Medulla oblongata (tissue), 1 donor: ENCODE results near the gene CCND2.

Experiments used
- DNase-seq: peaks from one replicate; pipeline ENCODE4 v3.0.0-alpha.2; 2015; ENCODE audit errors: extremely low spot score

Gene CCND2

DNA sequence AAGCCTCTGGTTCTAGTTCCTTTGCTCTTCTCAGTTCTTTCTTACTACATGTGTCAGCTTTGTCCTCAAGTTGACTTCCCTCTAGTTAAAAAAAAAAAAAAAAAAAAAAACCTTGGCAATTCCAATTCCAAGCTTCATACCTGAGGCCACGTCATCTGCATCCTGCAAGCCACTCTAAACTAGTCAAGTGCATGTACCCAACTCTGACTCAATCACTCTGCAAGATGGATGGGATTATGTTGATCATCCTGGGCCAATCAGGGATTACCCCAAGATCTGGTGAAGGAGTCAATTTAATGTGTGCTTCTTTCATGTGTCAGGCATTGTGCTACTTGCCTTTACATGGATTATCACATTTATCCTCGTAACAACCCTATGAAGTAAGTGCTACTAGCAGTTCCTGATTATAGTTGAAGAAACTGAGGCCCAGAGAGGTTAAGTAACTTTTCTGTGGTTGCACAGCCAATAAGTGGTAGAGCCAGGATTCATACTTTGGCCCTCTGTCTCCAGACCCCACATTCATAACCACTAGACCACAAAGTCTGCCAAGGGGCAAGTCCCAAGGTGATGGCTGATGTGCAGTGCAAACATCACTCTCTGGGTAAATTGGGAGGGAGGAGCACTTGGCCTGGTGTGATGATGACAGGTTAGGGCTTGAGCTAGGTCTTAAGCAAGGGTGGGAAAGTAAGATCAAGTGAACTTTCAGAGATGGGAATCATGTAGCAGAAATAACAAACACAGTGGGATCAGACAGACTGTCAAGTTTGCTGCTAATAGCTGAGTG is 17.3 kb upstream of the CCND2 start:
- DNase-seq: no peak

DNA sequence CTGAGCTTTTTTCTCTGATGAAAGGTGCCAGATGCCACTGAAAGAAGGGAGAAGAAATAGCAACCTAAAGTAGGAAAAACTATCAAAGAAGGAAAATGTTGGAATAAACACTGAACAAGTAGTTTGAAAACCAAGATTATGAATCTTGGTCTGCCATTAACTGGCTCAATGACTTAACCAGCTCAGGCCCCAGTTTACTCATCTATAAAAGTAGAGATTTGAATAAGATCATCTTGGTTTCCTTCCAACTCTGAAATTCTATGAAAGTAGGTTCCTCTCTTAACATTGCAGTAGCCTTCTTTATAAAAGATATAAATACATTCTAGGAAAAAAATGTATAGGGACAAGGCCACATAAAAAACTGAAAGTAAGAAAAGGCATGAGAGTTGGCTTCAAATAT is 16.1 kb upstream of the CCND2 start:
- DNase-seq: no peak

DNA sequence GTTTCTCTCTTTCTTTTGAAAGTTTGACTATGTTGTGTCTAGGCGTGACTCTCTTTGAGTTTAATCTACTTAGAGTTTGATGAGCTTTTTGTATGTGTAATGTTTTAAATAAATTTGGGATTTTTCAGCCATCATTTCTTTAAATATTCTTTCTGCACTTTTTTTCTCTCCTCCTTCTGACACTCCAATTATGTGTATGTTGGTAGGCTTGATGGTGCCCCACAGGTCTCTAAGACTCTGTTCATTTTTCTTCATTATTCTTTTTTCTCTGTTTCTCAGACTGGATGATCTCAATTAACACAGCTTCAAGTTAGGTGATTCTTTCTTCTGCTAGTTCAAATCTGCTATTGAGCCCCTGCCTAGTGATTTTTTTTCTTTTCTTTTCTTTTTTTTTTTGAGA is 14.5 kb upstream of the CCND2 start:
- no peak for DNase-seq

DNA sequence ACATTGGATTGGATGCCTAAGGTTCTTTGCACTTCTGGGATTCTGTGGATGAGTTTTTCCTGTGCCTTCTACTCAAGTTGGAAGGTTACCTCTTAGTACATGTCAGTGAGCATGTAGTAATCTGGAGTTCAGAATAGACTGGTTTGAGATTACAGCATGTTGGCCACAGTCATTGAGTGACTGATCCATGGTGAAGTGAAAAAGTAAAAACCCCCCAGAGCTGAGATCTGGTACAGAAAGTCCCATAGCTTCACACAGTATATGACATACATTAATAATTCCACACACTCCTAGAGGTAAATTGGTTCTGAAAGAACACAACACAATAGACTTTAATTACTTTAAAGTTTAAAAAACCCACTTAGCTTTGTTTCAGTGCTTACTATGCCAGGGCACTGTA is 11.9 kb upstream of the CCND2 start:
- no peak for DNase-seq

DNA sequence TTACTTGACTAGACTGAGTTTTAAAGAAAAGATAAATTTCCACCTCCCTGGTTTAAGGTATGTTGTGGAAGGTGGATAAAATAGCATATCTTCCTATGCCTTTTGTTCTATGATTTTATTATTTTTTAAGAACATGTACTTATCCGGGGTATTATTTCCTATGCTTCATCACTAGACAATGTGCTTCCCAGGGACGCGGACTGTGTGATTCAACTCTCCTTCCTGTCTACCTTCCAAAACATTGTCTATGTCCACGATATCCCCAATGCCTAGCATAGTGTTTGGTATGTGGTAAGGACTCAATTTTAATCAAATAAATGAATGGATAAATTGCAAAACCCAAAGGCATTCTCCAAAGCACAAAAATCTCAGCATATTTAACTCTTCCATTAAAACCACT is 8.3 kb upstream of the CCND2 start:
- no peak for DNase-seq

DNA sequence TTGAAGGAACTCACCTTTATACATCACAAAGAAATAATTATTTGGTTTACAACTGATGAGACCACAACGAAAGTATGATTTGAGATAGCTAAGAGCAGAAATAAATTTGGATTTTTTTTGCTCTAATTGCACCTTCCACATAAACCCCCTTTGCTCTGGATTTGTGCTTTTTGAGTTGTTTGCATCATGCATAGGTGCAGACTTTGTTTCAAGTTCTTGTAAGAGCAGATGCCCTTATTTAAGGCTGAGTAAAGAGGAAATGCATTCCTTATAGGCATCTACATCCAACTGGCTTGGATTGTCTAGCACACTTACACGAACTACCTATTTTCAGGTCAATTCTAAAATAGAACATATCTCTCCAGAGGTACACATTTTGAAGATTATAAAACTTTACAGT is 6.6 kb upstream of the CCND2 start:
- no peak for DNase-seq

DNA sequence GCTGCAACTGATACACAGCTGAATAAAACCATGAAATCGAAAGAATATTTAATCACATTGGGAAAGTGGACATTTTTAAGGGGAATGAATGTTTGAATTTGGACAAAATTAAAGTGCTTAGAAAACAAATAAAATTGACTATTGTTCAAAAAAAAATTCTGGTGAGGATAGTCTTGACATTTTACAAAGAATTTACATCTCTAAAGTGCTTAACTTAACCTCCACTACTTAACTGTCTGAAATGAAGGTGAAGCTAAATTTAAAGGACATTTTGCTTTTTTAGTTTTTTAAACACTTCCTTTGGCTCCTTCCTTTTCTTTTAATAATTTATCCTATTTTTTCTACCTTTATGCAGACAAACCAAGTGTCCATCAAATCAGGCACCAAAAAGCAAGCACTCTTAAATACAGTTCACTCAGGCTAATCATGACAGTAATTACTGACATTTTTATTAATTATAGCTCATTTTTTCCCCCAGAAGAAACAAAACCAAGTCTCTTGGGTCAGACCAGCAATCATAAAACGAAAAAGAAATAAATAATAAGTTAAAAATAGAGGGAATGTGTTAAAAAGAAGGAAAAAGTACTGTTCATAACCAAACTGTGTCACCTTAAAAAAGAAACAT is 5.7 kb upstream of the CCND2 start:
- DNase-seq: no peak

DNA sequence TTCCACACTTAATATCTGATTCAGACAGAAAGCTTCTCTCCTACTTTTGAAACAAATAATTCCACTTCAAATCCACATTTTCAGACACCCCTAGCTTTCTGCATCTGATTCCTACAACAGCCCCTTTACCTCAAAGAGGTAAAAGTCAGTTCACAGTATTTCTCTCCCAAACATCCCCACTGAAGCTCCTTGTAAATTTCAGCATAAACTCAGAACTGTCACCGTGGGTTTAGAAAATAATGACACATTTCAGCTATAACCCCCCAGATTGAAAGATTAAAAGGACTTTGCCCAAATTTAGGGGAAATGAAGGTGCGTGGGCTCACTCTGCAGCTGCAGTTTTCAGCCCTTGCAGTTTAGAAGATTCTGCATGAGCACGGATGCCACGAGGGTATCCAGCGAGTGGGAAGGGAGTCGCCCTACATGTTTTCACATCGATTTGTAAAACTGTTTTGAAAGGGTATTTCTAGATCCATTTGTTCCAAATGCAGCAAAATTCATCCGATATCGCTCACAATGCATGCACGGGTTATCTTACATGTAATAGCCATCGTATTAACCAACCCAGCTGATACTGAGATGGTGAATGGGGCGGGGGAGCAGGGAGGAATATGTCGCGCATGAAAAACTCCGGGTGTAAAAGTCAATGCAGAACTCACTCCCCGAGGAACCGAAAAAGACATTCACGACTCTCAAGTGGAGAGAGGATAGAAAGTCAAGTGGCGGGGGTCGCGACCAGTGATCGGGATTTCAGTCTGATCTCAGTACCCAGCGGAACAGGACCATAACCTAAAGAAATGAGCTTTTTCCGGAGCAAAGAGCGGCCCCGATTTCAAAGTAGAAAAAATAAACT is 5.0 kb upstream of the CCND2 start:
- DNase-seq: peak; percentile 50

DNA sequence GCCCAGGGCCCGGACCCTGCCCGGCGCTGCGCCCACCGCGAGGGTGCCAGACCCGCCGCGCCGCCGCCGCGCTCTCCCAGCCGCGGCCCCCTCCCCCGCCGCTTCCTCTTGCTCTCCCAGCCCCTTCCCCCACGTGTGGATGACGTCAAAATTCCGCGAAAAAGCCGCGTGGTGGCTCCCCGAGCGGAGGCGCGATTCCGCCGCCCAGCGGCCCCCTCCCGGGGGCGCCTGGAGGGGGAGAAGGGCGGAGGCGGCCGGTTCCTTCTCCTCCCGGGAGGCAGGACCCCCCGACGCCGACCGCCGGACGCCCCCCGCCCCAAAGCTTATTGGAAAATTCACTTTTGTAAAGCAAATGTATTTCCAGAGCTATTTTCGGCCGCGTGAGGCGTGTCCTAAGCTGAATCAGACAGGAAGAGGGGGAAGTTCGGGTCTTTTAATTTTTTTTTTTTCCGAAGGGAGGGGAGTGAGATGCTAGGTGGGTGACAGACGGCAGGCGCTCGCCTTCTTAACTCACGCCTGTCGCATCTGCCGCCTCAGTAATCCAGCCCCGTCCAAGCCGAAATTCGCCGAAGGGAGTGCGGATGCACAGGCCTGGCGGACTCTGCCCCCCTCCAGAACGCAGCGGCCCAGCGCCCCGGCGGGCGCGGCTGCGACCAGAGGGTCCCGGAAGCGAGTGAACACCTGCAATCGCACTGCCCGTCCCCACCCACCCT is 4.1 kb upstream of the CCND2 start:
- DNase-seq: peak; percentile 87

DNA sequence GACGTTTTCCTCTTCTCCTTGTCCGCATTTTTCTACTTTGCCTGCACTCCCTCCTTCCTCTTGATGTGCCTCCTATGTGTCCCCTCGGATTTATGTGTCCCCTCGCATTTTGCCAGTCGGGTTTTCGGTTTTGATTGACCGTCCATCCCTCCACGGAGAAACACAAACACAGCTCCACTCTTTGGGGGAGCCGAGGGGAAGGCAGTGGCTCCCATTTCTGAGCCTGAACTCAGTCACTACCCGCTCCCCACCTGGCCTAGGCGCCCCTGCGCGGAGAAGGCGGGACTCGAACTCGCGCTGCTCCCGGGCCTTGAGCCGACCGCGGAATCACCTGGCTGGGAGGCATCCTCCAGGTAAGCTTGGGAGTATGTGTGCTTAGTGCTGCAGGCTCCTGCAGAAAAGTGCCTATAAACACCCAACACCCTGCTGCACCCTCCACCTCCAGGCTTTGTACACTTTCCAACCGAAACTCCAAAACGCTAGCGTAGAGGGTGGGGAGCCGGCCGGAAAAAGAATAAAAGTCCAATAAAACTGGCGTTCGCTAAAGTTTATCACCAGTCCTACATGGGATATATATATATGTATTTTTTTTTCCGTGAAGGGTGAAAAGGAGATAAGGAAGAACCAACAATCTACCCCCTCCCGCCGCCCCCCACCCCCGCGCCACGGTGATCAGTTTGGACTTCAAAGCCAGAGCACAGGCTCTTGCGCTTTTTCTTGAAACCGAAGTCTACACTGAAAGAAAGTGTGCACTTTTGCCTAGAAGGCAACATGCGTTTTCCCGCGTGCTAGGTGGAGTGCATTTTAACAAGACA is 3.3 kb upstream of the CCND2 start:
- no peak for DNase-seq

DNA sequence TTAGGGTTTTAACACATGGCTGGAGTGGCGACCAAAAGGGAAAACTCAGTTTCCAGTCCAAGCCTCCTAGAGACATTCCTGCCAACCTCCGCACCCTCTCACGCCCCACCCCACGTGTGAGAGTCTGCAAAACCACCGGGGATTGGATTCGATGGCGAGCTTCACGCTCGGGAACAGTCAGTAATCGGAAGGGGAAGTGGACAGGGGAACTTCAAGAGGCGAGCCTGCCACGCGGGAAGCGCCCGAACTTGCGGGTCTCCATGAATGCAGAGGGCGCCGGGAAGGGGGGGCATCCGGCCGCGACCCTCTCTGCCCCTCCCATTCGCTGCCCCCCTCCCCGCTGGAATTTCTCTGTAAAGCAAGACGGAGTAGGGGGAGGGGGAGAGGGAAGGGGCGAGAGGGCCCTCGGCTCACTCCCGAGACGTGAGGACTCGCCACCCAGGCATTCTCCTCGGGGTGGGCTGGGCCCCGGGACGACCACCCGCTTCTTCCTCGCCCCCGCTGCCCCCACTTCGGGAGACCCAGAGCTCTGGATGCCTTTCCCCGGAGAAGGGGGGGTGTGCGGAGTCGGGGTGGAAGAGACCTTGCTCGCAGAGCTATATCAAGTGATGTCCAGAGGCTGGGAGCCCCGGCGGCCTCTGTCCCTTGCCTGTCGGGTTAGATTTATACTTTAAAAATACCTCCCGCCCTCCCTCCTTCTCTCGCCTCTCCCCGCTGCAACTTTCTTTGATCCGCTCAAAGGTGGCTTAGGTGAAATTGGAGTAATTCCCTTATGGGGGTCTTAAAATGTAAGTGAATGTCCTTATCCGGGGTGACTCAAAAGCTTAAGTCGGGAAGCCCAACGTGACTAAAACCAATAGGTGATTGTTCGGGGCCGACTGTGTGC is 2.5 kb upstream of the CCND2 start:
- DNase-seq: peak; percentile 66

DNA sequence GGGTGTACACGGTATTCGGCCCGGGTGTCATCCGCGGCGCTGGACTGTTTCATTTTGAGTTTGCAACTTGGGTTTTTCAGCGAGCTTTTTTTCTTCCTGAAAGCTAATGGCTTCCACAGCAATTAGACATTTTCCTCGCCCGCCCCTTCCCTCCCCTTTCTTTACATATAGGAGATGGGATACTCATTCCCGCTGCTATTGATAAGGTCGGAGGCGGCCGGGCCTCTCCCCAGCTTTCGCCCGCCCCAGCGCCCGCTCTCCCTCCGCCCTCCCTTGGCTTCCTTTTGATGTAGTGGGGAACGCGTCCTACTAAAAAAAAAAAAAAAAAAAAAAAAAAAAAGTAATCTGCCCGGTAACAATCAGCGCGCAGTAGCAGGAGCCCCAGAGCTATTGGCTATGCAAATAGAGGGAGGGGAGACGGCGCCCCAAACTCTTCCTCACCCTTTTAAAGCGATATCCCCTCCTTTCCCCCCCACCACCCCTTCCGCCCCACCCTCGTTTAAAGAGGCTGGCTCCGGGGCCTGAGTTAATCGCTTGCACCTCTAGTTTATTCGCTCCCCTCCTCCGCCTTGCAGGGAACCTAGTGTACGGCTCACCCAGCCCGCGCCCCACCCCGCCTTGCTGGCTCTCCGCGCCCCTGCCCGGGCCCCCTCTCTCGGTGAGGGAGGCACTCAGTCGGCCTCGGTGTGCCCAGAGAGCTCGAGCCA is 1.7 kb upstream of the CCND2 start:
- DNase-seq: peak; percentile 74

DNA sequence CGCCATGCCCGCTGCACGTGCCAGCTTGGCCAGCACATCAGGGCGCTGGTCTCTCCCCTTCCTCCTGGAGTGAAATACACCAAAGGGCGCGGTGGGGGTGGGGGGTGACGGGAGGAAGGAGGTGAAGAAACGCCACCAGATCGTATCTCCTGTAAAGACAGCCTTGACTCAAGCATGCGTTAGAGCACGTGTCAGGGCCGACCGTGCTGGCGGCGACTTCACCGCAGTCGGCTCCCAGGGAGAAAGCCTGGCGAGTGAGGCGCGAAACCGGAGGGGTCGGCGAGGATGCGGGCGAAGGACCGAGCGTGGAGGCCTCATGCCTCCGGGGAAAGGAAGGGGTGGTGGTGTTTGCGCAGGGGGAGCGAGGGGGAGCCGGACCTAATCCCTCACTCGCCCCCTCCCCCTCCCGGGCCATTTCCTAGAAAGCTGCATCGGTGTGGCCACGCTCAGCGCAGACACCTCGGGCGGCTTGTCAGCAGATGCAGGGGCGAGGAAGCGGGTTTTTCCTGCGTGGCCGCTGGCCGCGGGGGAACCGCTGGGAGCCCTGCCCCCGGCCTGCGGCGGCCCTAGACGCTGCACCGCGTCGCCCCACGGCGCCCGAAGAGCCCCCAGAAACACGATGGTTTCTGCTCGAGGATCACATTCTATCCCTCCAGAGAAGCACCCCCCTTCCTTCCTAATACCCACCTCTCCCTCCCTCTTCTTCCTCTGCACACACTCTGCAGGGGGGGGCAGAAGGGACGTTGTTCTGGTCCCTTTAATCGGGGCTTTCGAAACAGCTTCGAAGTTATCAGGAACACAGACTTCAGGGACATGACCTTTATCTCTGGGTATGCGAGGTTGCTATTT is 914 bp upstream of the CCND2 start:
- DNase-seq: peak; percentile 54

DNA sequence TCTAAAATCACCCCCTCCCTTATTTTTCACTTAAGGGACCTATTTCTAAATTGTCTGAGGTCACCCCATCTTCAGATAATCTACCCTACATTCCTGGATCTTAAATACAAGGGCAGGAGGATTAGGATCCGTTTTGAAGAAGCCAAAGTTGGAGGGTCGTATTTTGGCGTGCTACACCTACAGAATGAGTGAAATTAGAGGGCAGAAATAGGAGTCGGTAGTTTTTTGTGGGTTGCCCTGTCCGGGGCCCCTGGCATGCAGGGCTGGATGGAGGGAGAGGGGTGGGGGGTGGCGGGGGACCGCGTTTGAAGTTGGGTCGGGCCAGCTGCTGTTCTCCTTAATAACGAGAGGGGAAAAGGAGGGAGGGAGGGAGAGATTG is 300 bp upstream of the CCND2 start:
- DNase-seq: no peak

DNA sequence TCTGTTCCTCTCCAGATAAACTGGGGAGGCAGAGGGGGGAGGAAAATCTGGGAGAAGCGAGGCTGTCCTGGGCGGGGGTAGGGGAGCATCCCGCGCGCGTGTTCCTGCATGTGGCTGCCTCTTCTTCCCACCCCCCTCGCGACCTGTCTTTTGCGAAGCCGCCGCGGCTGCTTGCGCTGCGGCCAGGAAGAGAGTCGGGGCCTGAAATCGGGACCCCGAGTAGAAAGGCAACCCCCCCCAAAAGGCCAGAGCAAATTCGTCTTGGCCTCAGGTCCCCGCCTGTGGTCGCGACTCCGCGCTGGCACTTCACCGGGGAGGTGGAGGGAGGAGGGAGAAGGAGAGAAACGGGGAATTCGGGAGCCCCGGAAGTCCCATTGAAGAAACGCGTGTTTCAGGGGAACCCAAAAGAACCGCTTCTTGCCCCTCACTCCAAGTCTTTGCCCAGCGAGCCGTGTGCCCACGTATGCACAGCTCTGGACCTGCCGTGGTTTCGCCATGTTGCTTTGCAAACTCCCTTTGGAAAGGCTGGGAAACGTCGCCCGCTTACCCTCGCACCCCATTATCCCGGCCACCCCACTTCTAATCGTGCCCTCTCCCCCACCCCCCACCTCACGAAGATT is 944 bp downstream of the CCND2 start:
- no peak for DNase-seq

DNA sequence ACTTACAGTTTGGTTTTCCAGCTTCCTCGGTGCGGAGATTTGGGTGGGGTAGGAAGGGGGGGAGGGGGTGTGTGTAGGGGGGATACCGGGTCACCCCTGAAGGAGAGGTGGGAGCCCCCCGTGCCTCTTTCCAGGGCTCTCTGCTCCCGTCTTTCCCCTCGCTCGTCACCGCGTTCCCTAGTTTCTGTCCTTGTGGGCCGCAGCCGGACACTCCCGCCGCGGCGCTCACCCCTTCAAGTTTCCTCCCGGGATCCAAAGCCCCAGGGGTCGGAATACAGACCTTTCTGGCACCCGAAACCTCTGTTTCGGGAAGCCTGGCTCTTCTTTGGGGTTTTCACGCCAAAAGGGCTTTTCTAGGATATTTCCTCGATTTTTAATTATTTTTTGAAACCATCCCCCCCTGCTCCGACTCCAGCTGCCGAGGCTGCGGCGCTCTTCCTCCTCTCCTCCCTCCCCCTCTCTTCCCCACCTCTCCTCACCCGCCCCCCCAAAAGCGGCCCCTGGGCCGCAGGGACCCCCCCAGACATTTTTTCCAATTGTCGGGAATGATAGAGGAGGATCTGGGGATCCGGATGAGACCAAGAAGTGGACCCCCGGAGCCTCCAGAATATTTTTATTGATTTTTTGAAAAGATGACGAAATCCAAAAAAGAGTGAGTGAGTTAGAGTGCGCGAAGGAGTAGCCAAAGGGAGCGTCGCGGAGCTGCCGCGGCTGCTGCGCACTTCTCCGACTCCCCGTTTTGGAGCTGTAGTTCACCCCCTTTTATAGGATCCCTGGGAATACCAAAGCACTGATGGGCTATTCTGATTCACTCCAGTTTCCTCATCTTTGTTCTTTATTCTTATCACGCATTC is 1.7 kb downstream of the CCND2 start:
- no peak for DNase-seq

DNA sequence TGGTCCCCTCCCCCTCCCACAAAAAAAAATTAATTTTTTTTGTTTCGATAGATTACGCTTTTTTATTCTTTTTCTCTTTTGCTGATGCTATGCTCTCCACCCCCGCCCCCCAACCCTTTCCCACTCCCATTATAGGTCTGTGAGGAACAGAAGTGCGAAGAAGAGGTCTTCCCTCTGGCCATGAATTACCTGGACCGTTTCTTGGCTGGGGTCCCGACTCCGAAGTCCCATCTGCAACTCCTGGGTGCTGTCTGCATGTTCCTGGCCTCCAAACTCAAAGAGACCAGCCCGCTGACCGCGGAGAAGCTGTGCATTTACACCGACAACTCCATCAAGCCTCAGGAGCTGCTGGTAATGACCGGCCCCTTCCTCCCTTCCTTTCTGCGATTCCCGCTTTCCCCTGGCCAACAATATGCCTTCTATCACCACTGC is 2.3 kb downstream of the CCND2 start:
- DNase-seq: no peak
